ENCODE results near the gene MRPL52. TPM values are rescaled to one million over a fixed set of nuclear protein-coding genes. Genes with fewer than 3 reads are reported as not detected.
A peak's percentile ranks its signal among the peaks of the same experiment; 100 is the strongest.
"Not testable (repeated sequence)": the region's sequence is repeated elsewhere in the genome, so short reads cannot be mapped to it uniquely, and the experiment has no call there.

Gene MRPL52
- total RNA-seq, 1 donor from 2014 or later = 150 TPM

DNA sequence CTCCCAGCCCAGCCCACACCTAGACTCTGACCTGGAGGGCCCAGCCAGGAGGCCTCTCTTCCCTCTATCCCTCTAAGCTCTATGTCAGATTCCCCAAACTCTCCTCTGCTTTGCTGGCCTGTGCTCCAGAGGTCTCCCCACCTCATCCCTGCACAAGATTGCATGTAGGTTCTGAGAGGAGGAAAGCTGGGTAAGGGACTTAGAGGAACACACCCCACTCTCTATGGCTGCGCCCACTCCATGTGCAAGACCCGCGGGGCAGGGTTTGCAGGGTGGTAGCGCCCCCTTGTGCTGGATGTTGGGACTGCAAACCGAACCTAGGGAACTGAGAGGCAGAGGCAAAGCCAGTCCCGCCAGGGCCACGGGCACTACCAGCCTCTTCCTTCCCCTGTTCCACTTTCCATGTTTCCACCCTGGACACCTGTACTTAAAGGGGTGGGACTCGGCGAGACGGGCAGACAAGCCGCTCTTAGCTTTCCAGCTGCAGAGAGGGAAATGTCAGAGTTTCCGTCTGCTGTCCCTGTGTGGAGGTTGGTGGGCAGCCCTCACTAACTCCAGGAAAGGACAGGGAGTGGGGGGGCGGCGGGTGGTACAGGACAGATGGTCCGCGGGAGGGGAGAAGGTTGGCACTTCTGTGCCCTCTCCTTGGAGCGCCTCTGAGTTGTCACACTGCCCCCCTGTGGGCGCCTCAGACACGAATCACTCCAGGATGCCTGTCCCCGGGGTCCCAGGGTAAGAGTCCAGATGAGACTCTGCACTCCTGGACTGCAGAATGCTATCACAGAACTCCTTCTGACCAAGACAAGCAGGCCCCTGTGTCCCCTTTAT, 23.5 kb downstream of the MRPL52 start:
- peak; percentile 81 for TF ChIP-seq CTCF (IDR thresholded peaks at IDR 0.05)
- ATAC-seq (ENCODE audit: low read depth) = peak; percentile 94
- Mint-ChIP-seq H3K27ac (peak overlapping the region; percentile 78), H3K36me3 (ENCODE audit: low read depth) (no peaks in the 10 kb centered on the region), H3K4me1 (peaks cover 6% of the 10 kb centered on the region), H3K4me3 (peak overlapping the region; percentile 79), H3K27me3 (peaks cover 6% of the 10 kb centered on the region), H3K9me3 (no peaks in the 10 kb centered on the region)
- DNase-seq = peak; percentile 97
- intact Hi-C loops (cut with micrococcal nuclease) = loop anchor here (1.0 to 2.0 kb wide), 17 partner anchors 18 to 538 kb away; partner anchors contain the start of genes DAD1 and LRP10
- ChIA-PET POLR2A (interaction anchor here (0.5 to 4.4 kb wide), 15 partner anchors 8 to 297 kb away, joined by 3 to 25 read pairs (median 4); partner anchors contain the start of genes DAD1, LRP10 and OXA1L), CTCF (interaction anchor here (0.6 to 6.0 kb wide), 45 partner anchors 9 to 538 kb away, joined by 3 to 125 read pairs (median 5); partner anchors contain the start of genes AJUBA, DAD1, LRP10 and OXA1L)

GRCh38 chr14:22854296-22854695, 24.6 kb downstream of the MRPL52 start:
- H3K9me3 Mint-ChIP-seq; H3K36me3 Mint-ChIP-seq (ENCODE audit: low read depth); H3K27me3 Mint-ChIP-seq; DNase-seq; H3K4me3 Mint-ChIP-seq; intact Hi-C loops (cut with micrococcal nuclease); H3K27ac Mint-ChIP-seq; H3K4me1 Mint-ChIP-seq; ATAC-seq (ENCODE audit: low read depth): not testable (repeated sequence)
- ChIA-PET CTCF (interaction anchor here (0.9 to 6.0 kb wide), 18 partner anchors 8 to 468 kb away, joined by 3 to 125 read pairs (median 11); partner anchors contain the start of genes DAD1, LRP10, OXA1L and REM2), POLR2A (interaction anchor here (0.6 to 4.4 kb wide), 9 partner anchors 16 to 284 kb away, joined by 3 to 25 read pairs (median 5); partner anchors contain the start of genes LRP10 and OXA1L)

DNA sequence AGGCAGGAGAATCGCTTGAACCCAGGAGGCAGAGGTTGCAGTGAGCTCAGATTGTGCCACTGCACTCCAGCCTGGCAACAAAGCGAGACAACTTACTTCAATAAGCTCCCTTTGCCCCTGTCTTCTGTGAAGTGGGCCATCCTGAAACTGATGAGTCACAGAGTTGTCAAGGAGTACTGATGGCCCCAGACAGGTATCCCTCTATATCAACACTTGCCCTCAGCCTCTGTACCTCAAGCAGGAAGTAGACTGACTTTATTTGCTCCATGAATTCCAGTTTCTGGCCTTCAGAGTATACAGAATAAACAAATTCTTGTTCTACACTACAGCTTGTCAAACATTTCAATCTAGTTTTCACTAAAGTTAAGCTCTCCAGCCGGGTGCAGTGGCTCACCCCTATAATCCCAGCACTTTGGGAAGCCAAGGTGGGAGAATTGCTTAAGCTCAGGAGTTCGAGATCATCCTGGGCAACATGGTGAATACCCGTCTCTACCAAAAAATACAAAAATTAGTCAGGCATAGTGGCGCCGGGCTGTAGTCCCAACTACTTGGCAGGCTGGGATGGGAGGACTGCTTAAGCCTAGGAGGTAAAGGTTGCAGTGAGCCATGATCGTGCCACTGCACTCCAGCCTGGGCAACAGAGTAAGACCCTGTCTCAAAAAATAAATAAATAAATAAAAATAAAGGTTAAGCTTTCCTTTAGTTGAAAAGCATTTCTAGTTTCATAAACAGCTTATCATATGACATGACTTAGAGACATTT, 25.5 kb downstream of the MRPL52 start:
- POLR2A ChIA-PET = interaction anchor here (0.6 to 4.4 kb wide), 6 partner anchors 17 to 363 kb away, joined by 3 to 25 read pairs (median 4); no protein-coding TSS in a partner anchor
- ATAC-seq (ENCODE audit: low read depth) = no peak

GRCh38 chr14:22856428-22856827, 26.7 kb downstream of the MRPL52 start:
- H3K9me3 Mint-ChIP-seq = no peaks in the 10 kb centered on the region
- ChIA-PET POLR2A (no interaction called here), CTCF (interaction anchor here (1.9 kb wide), 1 partner anchor 44 kb away, joined by 12 read pairs; no protein-coding TSS in a partner anchor)
- intact Hi-C loops (cut with micrococcal nuclease) = no loop called here
- no peak overlapping the region for H3K4me3 Mint-ChIP-seq
- TF ChIP-seq CTCF (IDR thresholded peaks at IDR 0.05) = no peak
- peaks cover 10% of the 10 kb centered on the region for H3K4me1 Mint-ChIP-seq
- H3K27me3 Mint-ChIP-seq = no peaks in the 10 kb centered on the region
- H3K36me3 Mint-ChIP-seq (ENCODE audit: low read depth) = no peaks in the 10 kb centered on the region
- ATAC-seq (ENCODE audit: low read depth) (no peak), DNase-seq (no peak)
- H3K27ac Mint-ChIP-seq = no peak overlapping the region

More for the DNA sequence above, 25.5 kb downstream of the MRPL52 start:
- TF ChIP-seq CTCF (IDR thresholded peaks at IDR 0.05) = no peak
- Mint-ChIP-seq H3K4me3 (no peak overlapping the region), H3K9me3 (no peaks in the 10 kb centered on the region), H3K4me1 (peaks cover 10% of the 10 kb centered on the region), H3K27me3 (no peaks in the 10 kb centered on the region), H3K36me3 (ENCODE audit: low read depth) (no peaks in the 10 kb centered on the region), H3K27ac (no peak overlapping the region)
- no peak for DNase-seq
- intact Hi-C loops (cut with micrococcal nuclease) = no loop called here
- CTCF ChIA-PET = interaction anchor here (0.7 to 6.0 kb wide), 17 partner anchors 11 to 480 kb away, joined by 3 to 125 read pairs (median 5); partner anchors contain the start of genes DAD1, LRP10 and OXA1L

DNA sequence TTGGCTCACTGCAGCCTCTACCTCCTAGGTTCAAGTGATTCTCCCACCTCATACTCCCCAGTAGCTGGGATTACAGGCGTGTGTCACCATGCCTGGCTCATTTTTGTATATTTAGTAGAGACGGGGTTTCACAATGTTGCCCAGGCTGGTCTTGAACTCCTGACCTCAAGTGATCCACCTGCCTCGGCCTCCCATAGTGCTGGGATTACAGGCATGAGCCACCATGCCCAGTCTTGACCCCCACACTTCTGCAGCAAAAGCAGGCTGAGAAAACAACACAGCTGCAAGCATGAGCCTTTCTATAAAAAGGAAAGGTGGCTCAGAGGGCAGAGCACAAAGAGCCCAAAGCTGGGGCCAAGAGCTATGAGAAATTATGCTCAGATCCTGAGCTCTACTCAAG, 30.7 kb downstream of the MRPL52 start:
- H3K4me1 Mint-ChIP-seq; H3K4me3 Mint-ChIP-seq; DNase-seq; H3K27me3 Mint-ChIP-seq; H3K36me3 Mint-ChIP-seq (ENCODE audit: low read depth); H3K9me3 Mint-ChIP-seq; H3K27ac Mint-ChIP-seq; ATAC-seq (ENCODE audit: low read depth); intact Hi-C loops (cut with micrococcal nuclease): not testable (repeated sequence)
- ChIA-PET CTCF (interaction anchor here (1.0 kb wide), 2 partner anchors 290 to 388 kb away, joined by 4 to 5 read pairs; no protein-coding TSS in a partner anchor), POLR2A (interaction anchor here (1.2 kb wide), 1 partner anchor 12 kb away, joined by 6 read pairs; no protein-coding TSS in a partner anchor)

Data from activated B cell treated with CpG ODN at 0.5 μM for 24 hours (primary cell).